ENCODE results near the gene HMBS. TPM values are rescaled to one million over a fixed set of nuclear protein-coding genes. Genes with fewer than 3 reads are reported as not detected.

Gene HMBS
- total and polyA plus RNA-seq, 8 donors: 4.8 to 18.9 (median 9.4) TPM

DNA sequence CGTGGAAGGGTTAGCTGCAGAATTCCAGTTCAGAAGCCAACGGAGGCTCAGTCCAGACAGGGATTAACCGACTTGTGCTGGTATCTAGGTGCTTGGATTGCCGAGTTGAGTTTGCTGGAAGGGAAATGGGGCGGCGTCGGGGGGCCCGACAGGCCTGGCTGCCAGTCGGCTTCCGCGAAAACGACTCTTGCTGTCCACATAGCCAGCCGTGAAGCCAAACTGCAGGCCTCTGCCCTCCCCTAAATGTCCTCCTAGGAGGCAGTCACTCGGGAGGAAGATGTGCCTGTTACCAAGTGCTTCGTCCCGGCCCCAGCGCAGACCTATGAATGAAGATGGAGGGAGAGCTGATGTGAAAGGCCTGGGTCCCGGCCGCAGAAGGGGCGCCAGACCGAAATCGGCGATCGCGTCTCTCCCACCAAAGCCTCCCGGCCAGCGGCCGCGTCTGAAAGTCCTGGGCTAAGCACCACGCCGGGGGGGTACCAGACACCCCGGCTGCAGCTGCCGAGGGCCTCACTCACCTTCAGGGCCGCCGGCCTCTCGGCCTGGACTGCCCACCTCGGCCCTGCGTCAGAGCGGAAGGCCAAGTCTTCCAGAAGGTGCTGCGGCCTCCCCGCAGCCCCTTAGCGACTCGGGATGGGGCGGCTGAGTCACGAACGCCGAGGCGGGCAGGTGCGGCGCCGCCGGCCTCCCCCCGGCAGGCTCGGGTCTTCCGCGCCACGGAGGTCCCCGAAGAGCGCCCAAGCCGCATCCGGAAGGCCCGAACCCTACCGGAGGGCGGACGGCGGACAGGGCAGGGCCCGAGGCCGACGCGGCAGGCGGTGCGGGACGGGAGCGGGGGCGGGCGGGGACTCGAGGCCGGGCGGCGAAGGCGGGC, 9.5 kb downstream of the HMBS start:
- Histone ChIP-seq H3K27ac (peak overlapping the region; percentile 85 to 93 (median 90)), H3K9me3 (no peaks in the 10 kb centered on the region), H3K27me3 (no peaks in the 10 kb centered on the region), H3K36me3 (peaks cover 0 to 18% (median 0%) of the 10 kb centered on the region in 3 donors), H3K4me1 (peaks cover 9 to 16% (median 11%) of the 10 kb centered on the region in 3 donors), H3K4me3 (peak overlapping the region; percentile 60 to 85 (median 78))
- 0% methylated on average over 65 to 81 of the region's 81 CpGs for WGBS, 2 donors
- TF ChIP-seq, protein P1, sequence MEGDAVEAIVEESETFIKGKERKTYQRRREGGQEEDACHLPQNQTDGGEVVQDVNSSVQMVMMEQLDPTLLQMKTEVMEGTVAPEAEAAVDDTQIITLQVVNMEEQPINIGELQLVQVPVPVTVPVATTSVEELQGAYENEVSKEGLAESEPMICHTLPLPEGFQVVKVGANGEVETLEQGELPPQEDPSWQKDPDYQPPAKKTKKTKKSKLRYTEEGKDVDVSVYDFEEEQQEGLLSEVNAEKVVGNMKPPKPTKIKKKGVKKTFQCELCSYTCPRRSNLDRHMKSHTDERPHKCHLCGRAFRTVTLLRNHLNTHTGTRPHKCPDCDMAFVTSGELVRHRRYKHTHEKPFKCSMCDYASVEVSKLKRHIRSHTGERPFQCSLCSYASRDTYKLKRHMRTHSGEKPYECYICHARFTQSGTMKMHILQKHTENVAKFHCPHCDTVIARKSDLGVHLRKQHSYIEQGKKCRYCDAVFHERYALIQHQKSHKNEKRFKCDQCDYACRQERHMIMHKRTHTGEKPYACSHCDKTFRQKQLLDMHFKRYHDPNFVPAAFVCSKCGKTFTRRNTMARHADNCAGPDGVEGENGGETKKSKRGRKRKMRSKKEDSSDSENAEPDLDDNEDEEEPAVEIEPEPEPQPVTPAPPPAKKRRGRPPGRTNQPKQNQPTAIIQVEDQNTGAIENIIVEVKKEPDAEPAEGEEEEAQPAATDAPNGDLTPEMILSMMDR (IDR thresholded peaks at IDR 0.05): no peak
- intact Hi-C loops (cut with DNase I): no loop called here
- FAIRE-seq: no peak
- ATAC-seq: peak; percentile 14 to 38 (median 24)
- DNase-seq: peak in 4 of 6 donors; percentile 52 to 85 (median 72)

DNA sequence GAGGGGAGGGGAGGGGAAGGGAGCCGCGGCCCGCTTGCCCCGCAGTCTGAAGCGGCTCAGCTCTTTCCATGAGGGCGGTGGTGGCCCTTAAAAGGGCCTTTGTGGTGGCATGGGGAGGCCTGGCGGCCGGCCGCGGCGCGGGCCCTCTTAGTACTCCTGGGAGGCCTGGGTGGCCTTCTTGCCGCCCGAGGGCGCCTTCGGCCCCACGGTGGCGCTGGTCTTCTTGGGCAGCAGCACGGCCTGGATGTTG, 10.1 kb downstream of the HMBS start:
- TF ChIP-seq, protein P1 (IDR thresholded peaks at IDR 0.05): peak; percentile 41 to 71 (median 65)
- peak; percentile 84 to 95 (median 88) for DNase-seq
- peak; percentile 84 to 89 (median 85) for ATAC-seq
- Histone ChIP-seq H3K4me1 (peaks cover 9 to 16% (median 11%) of the 10 kb centered on the region in 3 donors), H3K27ac (peak overlapping the region; percentile 85 to 93 (median 90)), H3K9me3 (no peaks in the 10 kb centered on the region), H3K4me3 (peak overlapping the region; percentile 60 to 85 (median 78)), H3K27me3 (no peaks in the 10 kb centered on the region), H3K36me3 (peaks cover 0 to 18% (median 0%) of the 10 kb centered on the region in 3 donors)
- intact Hi-C loops (cut with DNase I): no loop called here
- FAIRE-seq: no peak
- WGBS, 2 donors: 0% methylated on average over 19 of the region's 19 CpGs

DNA sequence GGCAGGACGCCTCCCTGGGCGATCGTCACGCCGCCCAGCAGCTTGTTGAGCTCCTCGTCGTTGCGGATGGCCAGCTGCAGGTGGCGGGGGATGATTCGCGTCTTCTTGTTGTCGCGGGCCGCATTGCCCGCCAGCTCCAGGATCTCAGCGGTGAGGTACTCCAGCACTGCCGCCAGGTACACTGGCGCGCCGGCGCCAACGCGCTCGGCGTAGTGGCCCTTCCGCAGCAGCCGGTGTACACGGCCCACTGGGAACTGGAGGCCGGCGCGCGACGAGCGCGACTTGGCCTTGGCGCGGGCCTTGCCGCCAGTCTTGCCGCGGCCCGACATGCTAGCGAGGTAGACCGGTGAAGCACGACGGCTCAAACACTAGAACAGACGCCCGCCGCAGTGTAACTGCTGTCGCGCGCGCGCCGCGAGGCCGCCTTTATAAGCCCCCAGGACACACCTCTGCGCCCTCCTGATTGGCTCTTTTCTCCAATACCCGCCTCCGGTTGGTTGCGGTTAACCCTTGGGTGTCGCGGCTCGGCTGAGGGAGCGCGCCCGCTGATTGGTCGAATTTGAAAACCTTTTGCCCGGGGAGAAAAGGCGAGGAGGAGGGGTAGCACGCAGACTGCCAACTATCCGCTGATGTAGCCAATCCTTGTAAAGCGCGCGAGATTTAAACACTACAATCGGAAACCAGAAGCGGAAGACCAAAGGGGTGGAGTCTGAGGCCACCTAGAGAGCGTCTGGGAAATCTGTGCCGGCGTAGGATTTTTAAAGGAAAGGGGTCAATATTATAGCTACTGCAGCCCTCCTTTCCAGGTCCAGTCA, 10.6 kb downstream of the HMBS start:
- Histone ChIP-seq H3K9me3 (no peaks in the 10 kb centered on the region), H3K36me3 (peaks cover 0 to 18% (median 0%) of the 10 kb centered on the region in 3 donors), H3K27me3 (no peaks in the 10 kb centered on the region), H3K27ac (peak overlapping the region; percentile 85 to 93 (median 90)), H3K4me1 (peaks cover 10 to 20% (median 12%) of the 10 kb centered on the region in 3 donors), H3K4me3 (peak overlapping the region; percentile 60 to 85 (median 78))
- ATAC-seq (peak; percentile 91 to 96 (median 92)), FAIRE-seq (peak; percentile 97), DNase-seq (peak; percentile 97 to 99 (median 99))
- TF ChIP-seq, protein P1 (IDR thresholded peaks at IDR 0.05): no peak
- WGBS, 2 donors: 1% methylated on average over 74 to 79 of the region's 79 CpGs
- intact Hi-C loops (cut with DNase I): no loop called here

DNA sequence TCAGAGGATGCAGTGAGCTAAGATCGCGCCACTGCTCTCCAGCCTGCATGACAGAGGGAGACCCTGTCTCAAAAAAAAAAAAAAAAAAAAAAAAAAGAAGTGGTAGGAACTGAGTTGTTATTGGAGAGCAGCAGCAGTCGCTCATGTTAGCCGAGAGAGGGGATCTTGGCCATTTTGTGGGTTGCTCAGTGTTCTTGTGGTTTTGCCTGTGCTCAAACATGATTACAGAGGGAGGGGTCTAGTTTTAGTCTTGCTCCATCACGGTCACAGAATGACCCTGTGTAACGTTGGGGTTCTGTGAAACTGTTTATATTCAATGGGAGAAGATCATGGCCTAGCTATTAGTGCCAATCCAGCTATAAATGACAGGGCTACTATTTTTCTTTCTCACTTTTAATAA, 15.0 kb downstream of the HMBS start:
- H3K27ac ChIP-seq: no peak overlapping the region
- no peaks in the 10 kb centered on the region for H3K27me3 ChIP-seq
- 70 to 79% methylated on average over 6 of the region's 6 CpGs for WGBS, 2 donors
- TF ChIP-seq, protein P1 (IDR thresholded peaks at IDR 0.05): no peak
- ATAC-seq (no peak), DNase-seq (peak in 1 of 6 donors; percentile 6), FAIRE-seq (no peak)
- H3K9me3 ChIP-seq: no peaks in the 10 kb centered on the region
- intact Hi-C loops (cut with DNase I): no loop called here
- H3K36me3 ChIP-seq: peaks cover 0 to 18% (median 0%) of the 10 kb centered on the region in 3 donors
- peaks cover 6 to 23% (median 22%) of the 10 kb centered on the region in 3 donors for H3K4me1 ChIP-seq
- H3K4me3 ChIP-seq: no peak overlapping the region

Data from pancreas (tissue), 10 donors.